HL-60/S4 treated with phorbol 12-myristate 13-acetate at 8.2 ng/mL for 4 days and 3 days (cell line): ENCODE results near the gene SRSF10.
"Not testable (repeated sequence)": the region's sequence is repeated elsewhere in the genome, so short reads cannot be mapped to it uniquely, and the experiment has no call there.

Source experiments
- in situ Hi-C: fragments of 300-500 bp; cut with MboI; formaldehyde crosslinking; loops from 2 replicates; pipeline ENCODE4 v1.15.0; 2022; ENCODE audit warnings: low sequenced_read_pairs

The SRSF10 gene

GRCh38 chr1:23979881-23980727, at the start of gene SRSF10:
TSS of gene SRSF10 (minus strand) at chr1:23980327. CDS start at chr1:23980255, 72 bp downstream.
- in situ Hi-C loops: no loop called here

GRCh38 chr1:24027838-24028468, 47.8 kb upstream of the SRSF10 start:
- in situ Hi-C loops: no loop called here

GRCh38 chr1:24022581-24023361, 42.6 kb upstream of the SRSF10 start:
- in situ Hi-C loops: no loop called here

- in situ Hi-C loops: no loop called here
Measured at GRCh38 chr1:24021403-24022266, 41.5 kb upstream of the SRSF10 start.

GRCh38 chr1:24020470-24020869, 40.3 kb upstream of the SRSF10 start:
- in situ Hi-C loops: no loop called here

- in situ Hi-C loops: no loop called here
Measured at GRCh38 chr1:24020025-24020424, 39.9 kb upstream of the SRSF10 start.

GRCh38 chr1:24018611-24019580, 38.8 kb upstream of the SRSF10 start:
- in situ Hi-C loops: no loop called here

- in situ Hi-C loops: no loop called here
Measured at GRCh38 chr1:24015221-24016210, 35.4 kb upstream of the SRSF10 start.

- in situ Hi-C loops: not testable (repeated sequence)
Measured at GRCh38 chr1:24012878-24013277, 32.8 kb upstream of the SRSF10 start.

- in situ Hi-C loops: no loop called here
Measured at GRCh38 chr1:24010650-24011049, 30.5 kb upstream of the SRSF10 start.

- in situ Hi-C loops: no loop called here
Measured at GRCh38 chr1:24009406-24009805, 29.3 kb upstream of the SRSF10 start.

- in situ Hi-C loops: not testable (repeated sequence)
Measured at GRCh38 chr1:24008574-24009184, 28.6 kb upstream of the SRSF10 start.

GRCh38 chr1:24007079-24007478, 27.0 kb upstream of the SRSF10 start:
- in situ Hi-C loops: no loop called here

GRCh38 chr1:24005163-24005562, 25.0 kb upstream of the SRSF10 start:
- in situ Hi-C loops: no loop called here

GRCh38 chr1:24004132-24004531, 24.0 kb upstream of the SRSF10 start:
- in situ Hi-C loops: no loop called here

GRCh38 chr1:24003331-24003972, 23.3 kb upstream of the SRSF10 start:
- in situ Hi-C loops: no loop called here

- in situ Hi-C loops: no loop called here
Measured at GRCh38 chr1:24002695-24003094, 22.6 kb upstream of the SRSF10 start.
